Measurements from ENCODE around the gene CEACAM7.

The CEACAM7 gene

GRCh38 chr19:41707871-41708371 is 19.9 kb upstream of the CEACAM7 start (continued):
- TF ChIP-seq ZNF398 (tag by site-specific recombination; IDR thresholded peaks at IDR 0.05) (no peak), ZNF221 (tag by site-specific recombination; IDR thresholded peaks at IDR 0.05; ENCODE audit: borderline replicate concordance) (no peak), ZBTB6 (tag by site-specific recombination; IDR thresholded peaks at IDR 0.05) (no peak), BCL6B (tag by site-specific recombination; IDR thresholded peaks at IDR 0.05) (no peak), ZNF350 (tag by site-specific recombination; IDR thresholded peaks at IDR 0.05) (no peak)

GRCh38 chr19:41707502-41707812 is 19.4 kb upstream of the CEACAM7 start:
- Histone ChIP-seq H3K4me3 (ENCODE audit: low read depth, low read length) (no peak overlapping the region), H3K9me3 (ENCODE audit: control insufficient read depth, insufficient read depth, low read depth, low read length) (no peaks in the 10 kb centered on the region), H3K4me1 (ENCODE audit: control insufficient read depth, insufficient read depth, low read length) (no peaks in the 10 kb centered on the region), H3K36me3 (ENCODE audit: control insufficient read depth in 2 of 2, insufficient read depth in 1 of 2, low read length in 2 of 2) (no peaks in the 10 kb centered on the region), H3K27ac (ENCODE audit: extremely low read depth, low read depth, low read length) (no peak overlapping the region)
- TF ChIP-seq GLIS2 (tag by site-specific recombination; IDR thresholded peaks at IDR 0.05) = no peak
- no peak for TF ChIP-seq ZNF777 (tag by site-specific recombination; IDR thresholded peaks at IDR 0.05; ENCODE audit: borderline replicate concordance)
- TF ChIP-seq PRDM10 (tag by site-specific recombination; IDR thresholded peaks at IDR 0.05) = no peak
- no peak for TF ChIP-seq ZNF571 (tag by site-specific recombination; IDR thresholded peaks at IDR 0.05)
- TF ChIP-seq ZNF362 (tag by site-specific recombination; IDR thresholded peaks at IDR 0.05) = no peak
- TF ChIP-seq TCF7L2 (IDR thresholded peaks at IDR 0.05; ENCODE audit: borderline replicate concordance, low read depth, low read length) = no peak
- no peak for TF ChIP-seq ZNF24 (tag by site-specific recombination; IDR thresholded peaks at IDR 0.05)
- no peak for TF ChIP-seq ZBTB49 (tag by site-specific recombination; IDR thresholded peaks at IDR 0.05; ENCODE audit: low read depth)
- ChIA-PET CTCF (interaction anchor here (0.5 to 5.3 kb wide), 83 partner anchors 10 to 1549 kb away, joined by 3 to 121 read pairs (median 6); partner anchors contain the start of genes CEACAM3, CEACAM6, CEACAM7 and DMAC2), POLR2A (no interaction called here)
